ENCODE data around the gene LHX3. TPM values are rescaled to one million over a fixed set of nuclear protein-coding genes. Genes with fewer than 3 reads are reported as not detected.

LHX3 gene
- total RNA-seq, 2 donors from 2014 or later = 0.16 TPM; not detected in 1

GRCh38 chr9:136192289-136193126, 12.4 kb downstream of the LHX3 start:
- Histone ChIP-seq H3K27me3 (peaks cover 10 to 45% of the 10 kb centered on the region in 2 donors), H3K4me1 (peaks cover 0 to 17% of the 10 kb centered on the region in 2 donors), H3K27ac (no peak overlapping the region), H3K9me3 (no peaks in the 10 kb centered on the region), H3K4me3 (no peak overlapping the region), H3K36me3 (no peaks in the 10 kb centered on the region)
- DNase-seq (ENCODE audit: low spot score) = no peak
- TF ChIP-seq CTCF (IDR thresholded peaks at IDR 0.05) = no peak

- Histone ChIP-seq H3K27ac (no peak overlapping the region), H3K9me3 (no peaks in the 10 kb centered on the region), H3K27me3 (peaks cover 10 to 40% of the 10 kb centered on the region in 2 donors), H3K4me1 (peaks cover 0 to 17% of the 10 kb centered on the region in 2 donors), H3K4me3 (no peak overlapping the region), H3K36me3 (no peaks in the 10 kb centered on the region)
- no peak for TF ChIP-seq CTCF (IDR thresholded peaks at IDR 0.05)
- DNase-seq (ENCODE audit: low spot score) = no peak
Observed at GRCh38 chr9:136191960-136192286, 13.0 kb downstream of the LHX3 start.

GRCh38 chr9:136191099-136191959, 13.6 kb downstream of the LHX3 start:
- TF ChIP-seq CTCF (IDR thresholded peaks at IDR 0.05) = no peak
- no peaks in the 10 kb centered on the region for H3K36me3 ChIP-seq
- no peak overlapping the region for H3K4me3 ChIP-seq
- no peak overlapping the region for H3K27ac ChIP-seq
- DNase-seq (ENCODE audit: low spot score) = no peak
- peaks cover 9 to 34% of the 10 kb centered on the region in 2 donors for H3K27me3 ChIP-seq
- peaks cover 0 to 17% of the 10 kb centered on the region in 2 donors for H3K4me1 ChIP-seq
- no peaks in the 10 kb centered on the region for H3K9me3 ChIP-seq

- H3K4me1 ChIP-seq = peaks cover 0 to 17% of the 10 kb centered on the region in 2 donors
- no peaks in the 10 kb centered on the region for H3K9me3 ChIP-seq
- no peaks in the 10 kb centered on the region for H3K36me3 ChIP-seq
- H3K27me3 ChIP-seq = peaks cover 5 to 30% of the 10 kb centered on the region in 2 donors
- no peak for TF ChIP-seq CTCF (IDR thresholded peaks at IDR 0.05)
- DNase-seq (ENCODE audit: low spot score) = no peak
- no peak overlapping the region for H3K4me3 ChIP-seq
- no peak overlapping the region for H3K27ac ChIP-seq
Observed at GRCh38 chr9:136190656-136191055, 14.3 kb downstream of the LHX3 start.

GRCh38 chr9:136190237-136190601, 14.7 kb downstream of the LHX3 start:
- H3K9me3 ChIP-seq = no peaks in the 10 kb centered on the region
- H3K36me3 ChIP-seq = no peaks in the 10 kb centered on the region
- H3K4me1 ChIP-seq = peaks cover 0 to 17% of the 10 kb centered on the region in 2 donors
- no peak for TF ChIP-seq CTCF (IDR thresholded peaks at IDR 0.05)
- H3K27me3 ChIP-seq = peaks cover 5 to 30% of the 10 kb centered on the region in 2 donors
- no peak overlapping the region for H3K4me3 ChIP-seq
- DNase-seq (ENCODE audit: low spot score) = no peak
- no peak overlapping the region for H3K27ac ChIP-seq

Measured in right atrium auricular region (tissue), 2 donors.